ENCODE results near the gene DDIT4. TPM values are rescaled to one million over a fixed set of nuclear protein-coding genes. Genes with fewer than 3 reads are reported as not detected.
"Not testable (repeated sequence)": the region's sequence is repeated elsewhere in the genome, so short reads cannot be mapped to it uniquely, and the experiment has no call there.

Gene DDIT4
- total RNA-seq, 4 donors from 2014 or later = 274 to 929 (median 421) TPM

DNA sequence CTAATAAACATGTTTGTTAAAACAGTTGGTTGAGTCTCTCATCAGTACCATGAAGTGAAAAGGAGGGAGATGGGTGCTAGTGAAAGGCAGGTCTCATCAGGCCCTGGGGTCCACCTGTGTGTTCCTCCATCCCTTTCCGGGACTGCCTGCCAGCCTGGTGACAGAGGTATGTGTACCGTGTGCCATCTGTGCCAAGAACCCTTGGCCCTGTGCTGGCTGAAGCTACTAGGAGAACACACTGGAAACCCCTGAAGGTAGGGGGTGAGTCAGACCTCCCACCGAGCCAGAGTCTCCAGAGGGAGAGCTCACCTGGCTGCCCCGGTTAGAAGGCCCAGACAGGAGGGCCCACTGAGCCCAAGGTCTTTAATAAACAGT, 2.3 kb downstream of the DDIT4 start:
- 43 to 52% methylated on average over 4 of the region's 4 CpGs for WGBS, 2 donors
- no peak for DNase-seq (ENCODE audit: low spot score in 2 of 2)
- TF ChIP-seq, protein P1, sequence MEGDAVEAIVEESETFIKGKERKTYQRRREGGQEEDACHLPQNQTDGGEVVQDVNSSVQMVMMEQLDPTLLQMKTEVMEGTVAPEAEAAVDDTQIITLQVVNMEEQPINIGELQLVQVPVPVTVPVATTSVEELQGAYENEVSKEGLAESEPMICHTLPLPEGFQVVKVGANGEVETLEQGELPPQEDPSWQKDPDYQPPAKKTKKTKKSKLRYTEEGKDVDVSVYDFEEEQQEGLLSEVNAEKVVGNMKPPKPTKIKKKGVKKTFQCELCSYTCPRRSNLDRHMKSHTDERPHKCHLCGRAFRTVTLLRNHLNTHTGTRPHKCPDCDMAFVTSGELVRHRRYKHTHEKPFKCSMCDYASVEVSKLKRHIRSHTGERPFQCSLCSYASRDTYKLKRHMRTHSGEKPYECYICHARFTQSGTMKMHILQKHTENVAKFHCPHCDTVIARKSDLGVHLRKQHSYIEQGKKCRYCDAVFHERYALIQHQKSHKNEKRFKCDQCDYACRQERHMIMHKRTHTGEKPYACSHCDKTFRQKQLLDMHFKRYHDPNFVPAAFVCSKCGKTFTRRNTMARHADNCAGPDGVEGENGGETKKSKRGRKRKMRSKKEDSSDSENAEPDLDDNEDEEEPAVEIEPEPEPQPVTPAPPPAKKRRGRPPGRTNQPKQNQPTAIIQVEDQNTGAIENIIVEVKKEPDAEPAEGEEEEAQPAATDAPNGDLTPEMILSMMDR (IDR thresholded peaks at IDR 0.05) = no peak
- TF ChIP-seq POLR2A (IDR thresholded peaks at IDR 0.05) = no peak
- intact Hi-C loops (cut with DNase I; ENCODE audit: low total_unique reads) = loop anchor here (10.0 kb wide), 1 partner anchor 59 kb away; no protein-coding TSS in a partner anchor
- H3K4me3 ChIP-seq (ENCODE audit: low read depth, poor library complexity, severe bottlenecking) = peak overlapping the region; percentile 98

DNA sequence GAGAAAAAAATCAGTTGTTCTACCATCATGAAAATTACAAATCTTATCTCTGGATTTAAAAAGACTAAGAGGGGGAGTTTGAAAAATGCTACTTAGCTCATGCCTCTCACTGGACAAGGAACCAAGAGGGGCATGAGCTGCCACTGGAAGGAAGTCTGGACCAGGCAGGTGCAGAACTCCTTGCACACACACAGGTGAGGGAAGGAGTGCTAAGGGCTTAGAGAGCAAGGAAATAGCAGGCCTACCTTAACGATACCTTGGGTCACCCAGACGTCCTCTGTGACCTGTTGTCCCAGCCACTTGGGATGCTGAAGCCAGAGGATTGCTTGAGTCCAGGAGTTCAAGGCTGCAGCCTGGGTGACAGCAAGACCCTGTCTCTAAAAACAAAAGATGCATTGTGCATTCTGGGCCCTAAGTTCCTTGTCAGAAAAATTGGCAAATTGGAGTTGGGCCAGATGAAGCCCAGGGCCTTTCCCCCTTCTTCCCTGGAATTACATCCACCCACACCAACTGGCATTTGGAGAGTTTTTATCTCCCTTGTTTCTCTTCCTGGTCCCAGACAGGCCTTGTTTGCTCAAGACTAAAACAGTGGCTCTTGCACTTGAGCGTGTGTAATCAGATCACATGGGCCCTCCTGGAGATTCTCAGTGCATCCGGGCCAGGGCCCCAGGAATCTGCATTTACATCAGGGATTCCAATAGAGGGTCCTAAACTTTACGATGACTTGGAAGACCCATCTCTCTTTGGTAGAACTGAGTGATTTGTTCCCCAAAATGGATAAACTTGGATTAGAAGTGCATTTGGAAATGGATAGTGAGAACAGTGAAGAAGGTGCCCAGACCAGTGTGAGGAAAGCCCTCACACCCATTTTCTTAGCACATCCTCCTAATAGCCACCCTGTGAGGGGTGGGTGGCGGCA, 3.0 kb downstream of the DDIT4 start:
- intact Hi-C loops (cut with DNase I; ENCODE audit: low total_unique reads) = loop anchor here (10.0 kb wide), 1 partner anchor 58 kb away; no protein-coding TSS in a partner anchor
- TF ChIP-seq, protein P1 (IDR thresholded peaks at IDR 0.05) = no peak
- TF ChIP-seq POLR2A (IDR thresholded peaks at IDR 0.05) = no peak
- peak overlapping the region; percentile 98 for H3K4me3 ChIP-seq (ENCODE audit: low read depth, poor library complexity, severe bottlenecking)
- WGBS, 2 donors = 61 to 69% methylated on average over 6 of the region's 6 CpGs
- DNase-seq (ENCODE audit: low spot score in 2 of 2) = no peak

DNA sequence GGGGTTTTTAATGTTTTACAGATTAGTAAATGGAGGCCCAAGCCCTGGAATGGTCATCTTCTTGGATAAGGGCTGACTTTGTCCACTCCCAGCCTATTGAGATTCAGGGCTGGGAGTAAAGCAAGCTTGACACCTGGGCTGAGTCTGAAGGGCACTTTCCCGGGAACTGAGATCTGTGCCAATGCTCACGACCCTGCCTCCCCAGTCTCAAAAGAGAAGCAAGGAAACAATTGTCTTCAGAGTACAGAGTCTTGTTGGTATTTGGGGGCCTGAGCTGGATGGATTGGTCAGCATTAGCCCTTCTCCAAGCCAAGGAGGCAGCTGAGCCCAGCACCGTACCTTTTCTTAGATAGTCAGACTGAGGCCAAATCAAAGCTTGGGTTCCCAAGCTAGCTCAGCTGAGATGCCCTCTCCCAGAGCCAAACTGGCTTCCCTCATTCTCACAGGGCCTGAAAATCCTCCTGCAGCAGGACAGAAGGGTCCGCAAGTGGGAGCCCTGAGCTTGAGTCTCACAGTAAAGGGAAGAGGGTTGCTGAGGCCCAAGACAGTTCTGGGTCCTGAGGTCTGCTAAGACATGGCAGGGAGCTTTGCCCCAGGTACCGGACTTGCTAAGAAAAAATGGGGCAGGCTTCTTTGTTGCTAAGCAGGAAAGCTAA, 3.7 kb downstream of the DDIT4 start:
- TF ChIP-seq, protein P1 (IDR thresholded peaks at IDR 0.05) = no peak
- TF ChIP-seq POLR2A (IDR thresholded peaks at IDR 0.05) = no peak
- WGBS, 2 donors = 83% methylated on average over 5 of the region's 5 CpGs
- no peak for DNase-seq (ENCODE audit: low spot score in 2 of 2)
- H3K4me3 ChIP-seq (ENCODE audit: low read depth, poor library complexity, severe bottlenecking) = no peak overlapping the region
- intact Hi-C loops (cut with DNase I; ENCODE audit: low total_unique reads) = loop anchor here (10.0 kb wide), 1 partner anchor 57 kb away; no protein-coding TSS in a partner anchor

DNA sequence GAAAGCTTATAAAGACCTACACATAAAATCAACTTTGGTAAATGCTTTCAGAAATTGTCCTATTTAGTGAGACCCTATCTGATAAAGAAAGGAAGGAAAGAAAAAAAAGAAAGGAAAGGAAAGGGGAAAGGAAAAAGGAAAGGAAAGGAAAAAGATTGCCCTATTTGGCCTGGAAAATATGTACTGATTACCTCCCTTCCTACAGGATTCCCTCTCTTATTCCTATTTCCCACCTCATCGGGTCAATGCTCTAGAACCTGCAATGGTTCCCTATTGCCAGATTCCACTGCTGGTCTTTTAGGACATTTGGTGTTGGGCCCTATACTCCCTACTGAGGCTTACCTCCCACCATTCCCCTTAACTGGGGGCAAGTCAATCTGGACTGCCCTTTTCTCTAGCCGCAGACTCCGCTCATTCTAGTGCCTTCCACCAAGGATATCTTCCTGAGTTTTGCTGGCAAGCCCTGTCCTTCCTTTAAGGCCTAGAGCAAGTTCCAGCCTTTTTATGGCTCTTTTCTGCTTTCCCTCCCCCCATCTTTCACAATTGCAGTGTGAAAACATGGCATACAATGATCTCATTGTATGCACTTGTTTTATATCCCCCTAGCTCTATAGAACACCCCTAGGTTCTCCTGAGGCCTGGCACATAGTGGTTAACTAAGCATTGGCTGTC, 4.4 kb downstream of the DDIT4 start:
- intact Hi-C loops (cut with DNase I; ENCODE audit: low total_unique reads) = loop anchor here (10.0 kb wide), 1 partner anchor 57 kb away; no protein-coding TSS in a partner anchor
- 86 to 94% methylated on average over 3 of the region's 3 CpGs for WGBS, 2 donors
- no peak for TF ChIP-seq POLR2A (IDR thresholded peaks at IDR 0.05)
- TF ChIP-seq, protein P1 (IDR thresholded peaks at IDR 0.05) = no peak
- no peak for DNase-seq (ENCODE audit: low spot score in 2 of 2)
- no peak overlapping the region for H3K4me3 ChIP-seq (ENCODE audit: low read depth, poor library complexity, severe bottlenecking)

DNA sequence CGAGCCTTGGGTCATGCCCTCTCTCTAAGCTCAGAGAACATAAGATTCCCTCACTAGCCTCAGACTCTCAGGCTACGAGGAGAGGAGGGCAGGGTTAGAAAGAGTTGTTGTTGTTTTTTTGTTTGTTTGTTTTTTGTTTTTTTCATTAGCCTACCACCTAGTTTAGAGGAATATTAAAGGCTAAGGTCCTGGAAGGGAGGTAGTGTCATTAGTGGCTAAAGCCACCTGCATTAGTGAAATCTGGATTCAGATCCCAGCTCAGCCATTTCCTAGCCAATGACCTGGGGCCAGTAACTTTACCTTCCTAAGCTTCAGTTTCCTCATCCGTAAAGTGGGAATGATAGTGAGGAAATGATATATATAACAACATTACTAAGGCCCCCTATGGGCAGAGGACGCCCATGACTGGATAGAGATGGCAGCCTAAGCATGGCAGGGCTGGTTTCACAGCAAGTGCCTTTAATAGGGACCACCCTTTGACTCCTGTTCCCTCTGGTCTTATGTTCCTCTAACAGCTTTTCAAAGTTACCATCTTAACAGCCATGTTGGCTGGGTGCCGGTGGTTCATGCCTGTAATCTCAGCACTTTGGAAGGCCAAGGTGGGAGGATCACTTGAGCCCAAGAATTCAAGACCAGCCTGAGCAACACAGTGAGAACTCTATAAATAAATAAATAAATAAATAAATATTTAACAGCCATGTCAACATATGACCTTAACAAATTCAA, 5.1 kb downstream of the DDIT4 start:
- WGBS, 2 donors = 85 to 92% methylated on average over 5 of the region's 5 CpGs
- intact Hi-C loops (cut with DNase I; ENCODE audit: low total_unique reads) = loop anchor here (10.0 kb wide), 1 partner anchor 56 kb away; no protein-coding TSS in a partner anchor
- no peak overlapping the region for H3K4me3 ChIP-seq (ENCODE audit: low read depth, poor library complexity, severe bottlenecking)
- DNase-seq (ENCODE audit: low spot score in 2 of 2) = no peak
- TF ChIP-seq POLR2A (IDR thresholded peaks at IDR 0.05) = no peak
- TF ChIP-seq, protein P1 (IDR thresholded peaks at IDR 0.05) = no peak

DNA sequence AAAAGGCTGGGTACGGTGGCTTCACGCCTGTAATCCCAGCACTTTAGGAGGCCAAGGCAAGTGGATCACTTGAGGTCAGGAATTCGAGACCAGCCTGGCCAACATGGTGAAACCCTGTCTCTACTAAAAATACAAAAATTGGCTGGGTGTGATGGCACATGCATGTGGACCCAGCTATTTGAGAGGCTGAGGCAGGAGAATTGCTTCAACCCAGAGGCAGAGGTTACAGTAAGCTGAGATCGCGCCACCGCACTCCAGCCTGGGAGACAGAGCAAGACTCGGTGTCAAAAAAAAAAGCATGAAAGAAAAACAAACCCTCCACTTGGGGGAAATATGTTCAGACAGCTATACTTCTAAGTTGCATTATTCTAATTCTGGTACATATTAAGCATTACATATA, 5.9 kb downstream of the DDIT4 start:
- intact Hi-C loops (cut with DNase I; ENCODE audit: low total_unique reads) = loop anchor here (10.0 kb wide), 1 partner anchor 55 kb away; no protein-coding TSS in a partner anchor

More for the DNA sequence above, 5.9 kb downstream of the DDIT4 start:
- not testable (repeated sequence) for DNase-seq (ENCODE audit: low spot score in 2 of 2); H3K4me3 ChIP-seq (ENCODE audit: low read depth, poor library complexity, severe bottlenecking)
- 89% methylated on average over 7 of the region's 7 CpGs for WGBS, 2 donors

Data from lower leg skin (tissue), 4 donors.